HG02981 (cell line): ENCODE data around the gene PUS10.
A peak's percentile ranks its signal among the peaks of the same experiment; 100 is the strongest.
"Not testable (repeated sequence)": the region's sequence is repeated elsewhere in the genome, so short reads cannot be mapped to it uniquely, and the experiment has no call there.

Experiments
- ATAC-seq: cut with Tn5 transposase; IDR thresholded peaks from one replicate; pipeline ENCODE4 v1.9.1; 2021; ENCODE audit warnings: mild to moderate bottlenecking, moderate library complexity; ENCODE audit not compliant: unreplicated experiment

The PUS10 gene

GRCh38 chr2:61017556-61018317, at the start of gene PUS10, which contains the start of gene PEX13:
TSS of gene PUS10 (minus strand) at chr2:61018255. CDS start at chr2:61011890, 6,365 bp downstream.
TSS of gene PEX13 (plus strand) at chr2:61017720. CDS start at chr2:61017760, 40 bp downstream.
- ATAC-seq, result peak; percentile 74

- peak; percentile 97 for ATAC-seq
Measured at GRCh38 chr2:61065714-61066709, 48.0 kb upstream of the PUS10 start, which contains the start of gene SANBR. TSS of gene SANBR (plus strand) at chr2:61065871. CDS start at chr2:61070351, 4,480 bp downstream.

- no peak for ATAC-seq
Measured at GRCh38 chr2:61059382-61059781, 41.3 kb upstream of the PUS10 start.

- ATAC-seq, result no peak
Measured at GRCh38 chr2:61057562-61057961, 39.5 kb upstream of the PUS10 start.

GRCh38 chr2:61055557-61055956, 37.5 kb upstream of the PUS10 start:
- ATAC-seq, result no peak

- ATAC-seq, result no peak
Measured at GRCh38 chr2:61045999-61046398, 27.9 kb upstream of the PUS10 start.

- no peak for ATAC-seq
Measured at GRCh38 chr2:61045226-61045625, 27.2 kb upstream of the PUS10 start.

- ATAC-seq, result no peak
Measured at GRCh38 chr2:61044636-61045035, 26.6 kb upstream of the PUS10 start.

- no peak for ATAC-seq
Measured at GRCh38 chr2:61042807-61043206, 24.8 kb upstream of the PUS10 start.

GRCh38 chr2:61036643-61037042, 18.6 kb upstream of the PUS10 start:
- ATAC-seq, result not testable (repeated sequence)

GRCh38 chr2:61034592-61034991, 16.5 kb upstream of the PUS10 start:
- not testable (repeated sequence) for ATAC-seq

GRCh38 chr2:61029533-61029932, 11.5 kb upstream of the PUS10 start:
- no peak for ATAC-seq

- no peak for ATAC-seq
Measured at GRCh38 chr2:61023670-61024069, 5.6 kb upstream of the PUS10 start.

GRCh38 chr2:61021228-61021660, 3.2 kb upstream of the PUS10 start:
- no peak for ATAC-seq

GRCh38 chr2:61018798-61019197, 743 bp upstream of the PUS10 start:
- no peak for ATAC-seq

GRCh38 chr2:61018318-61018755, 282 bp upstream of the PUS10 start:
- no peak for ATAC-seq

GRCh38 chr2:61017003-61017555, 976 bp downstream of the PUS10 start:
- peak; percentile 62 for ATAC-seq

GRCh38 chr2:61016392-61017002, 1.6 kb downstream of the PUS10 start:
- peak; percentile 18 for ATAC-seq

GRCh38 chr2:61015976-61016375, 2.1 kb downstream of the PUS10 start:
- ATAC-seq, result no peak

GRCh38 chr2:61014763-61015162, 3.3 kb downstream of the PUS10 start:
- no peak for ATAC-seq

GRCh38 chr2:61013382-61013781, 4.7 kb downstream of the PUS10 start:
- no peak for ATAC-seq
